Kidney (tissue), 14 donors: Measurements from ENCODE around the gene SYAP1. TPM values are rescaled to one million over a fixed set of nuclear protein-coding genes. Genes with fewer than 3 reads are reported as not detected.

Source experiments
- DNase-seq, 5 donors: peaks; one replicate each; pipeline ENCODE4 v3.0.0-alpha.2; 2013 to 2020
- FAIRE-seq: peaks from 2 replicates; lab custom pipeline; 2012; peaks lifted over from hg19 to GRCh38; lab: Jason Lieb, UNC
- H3K27ac ChIP-seq, 2 donors: one replicate each; pipeline ENCODE4 v1.7.0; 2013; ENCODE audit warnings: low read depth in 2 of 2, low read length in 2 of 2, inconsistent platforms in 1 of 2
- H3K27me3 ChIP-seq: one replicate; pipeline ENCODE4 v1.7.1; 2013; ENCODE audit warnings: low read length, inconsistent platforms; ENCODE audit not compliant: control insufficient read depth, insufficient read depth
- H3K36me3 ChIP-seq, 3 donors: one replicate each; pipeline versions ENCODE4 v1.7.0 to v1.7.1; 2013; ENCODE audit warnings: low read length in 3 of 3, control low read depth in 1 of 3, inconsistent platforms in 1 of 3; ENCODE audit not compliant: insufficient read depth in 3 of 3, control insufficient read depth in 2 of 3
- H3K4me1 ChIP-seq, 3 donors: one replicate each; pipeline versions ENCODE4 v1.7.0 to v1.7.1; 2013; ENCODE audit warnings: low read length in 3 of 3, inconsistent platforms in 1 of 3, low read depth in 1 of 3; ENCODE audit not compliant: control insufficient read depth in 2 of 3, insufficient read depth in 2 of 3
- H3K4me3 ChIP-seq, 3 donors: one replicate each; pipeline versions ENCODE4 v1.7.0 to v1.8.1; 2013; ENCODE audit warnings: low read length in 3 of 3, control low read depth in 1 of 3, inconsistent platforms in 1 of 3
- H3K9ac ChIP-seq, 3 donors: one replicate each; pipeline versions ENCODE4 v1.7.0 to v1.7.1; 2013; ENCODE audit warnings: low read length in 3 of 3, control low read depth in 1 of 3, inconsistent platforms in 1 of 3
- H3K9me3 ChIP-seq, 3 donors: one replicate each; pipeline versions ENCODE4 v1.7.0 to v1.7.1; 2013; ENCODE audit warnings: low read length in 3 of 3, control low read depth in 1 of 3, inconsistent platforms in 1 of 3; ENCODE audit not compliant: control insufficient read depth in 2 of 3, insufficient read depth in 1 of 3
- intact Hi-C: fragments of 100-400 bp; cut with DNase I; formaldehyde crosslinking; loops from one replicate; pipeline ENCODE4 v1.11.1; 2022
- polyA plus RNA-seq: library from polyadenylated mRNA; stranded (reverse); fragments of 350-450 nt; fragmentation: Illumina TruSeq; extraction: RNeasy Lipid Tissue Mini Kit (QIAGEN cat#74804); gene quantifications from one replicate; pipeline ENCODE4 v1.2.3, GENCODE V29; 2014; ENCODE audit warnings: low read depth, low replicate concordance; ENCODE audit not compliant: insufficient read depth
- total RNA-seq: library from RNA; stranded (reverse); fragmentation: NEBNext Ultra II Directional; extraction: Animal tissue kit (Norgen Biotek cat#: 25700); gene quantifications from one replicate; pipeline ENCODE4 v1.2.1, GENCODE V29; 2021
- TF ChIP-seq, protein P1 (sequence below): IDR thresholded peaks from 3 replicates; pipeline ENCODE4 v1.5.1; 2012; ENCODE audit warnings: mild to moderate bottlenecking, moderate library complexity, borderline replicate concordance; ENCODE audit not compliant: insufficient read depth; ENCODE audit errors: extremely low read depth
- donor health status: control.
- donor health status: control.
- donor health status: control.
- donor health status: control.
- donor health status: control.
- donor health status: DM: yes; HTN: yes; CAD: no.
- donor health status: Normal renal cell carcinoma (clear cell type).

SYAP1 gene
- total and polyA plus RNA-seq, 2 donors from 2014 or later = 16.6 to 40.3 TPM

- intact Hi-C loops = no loop called here
- no peaks in the 10 kb centered on the region for H3K9me3 ChIP-seq
- no peaks in the 10 kb centered on the region for H3K36me3 ChIP-seq
- no peaks in the 10 kb centered on the region for H3K27me3 ChIP-seq
- no peak for FAIRE-seq
- H3K4me3 ChIP-seq = peak overlapping the region; percentile 88 to 99 (median 94)
- H3K27ac ChIP-seq = no peak overlapping the region
- peak in 3 of 5 donors; percentile 19 to 50 (median 31) for DNase-seq
- peak overlapping the region in 2 of 3 donors; percentile 73 to 99 for H3K9ac ChIP-seq
- H3K4me1 ChIP-seq = no peaks in the 10 kb centered on the region
- TF ChIP-seq, protein P1, sequence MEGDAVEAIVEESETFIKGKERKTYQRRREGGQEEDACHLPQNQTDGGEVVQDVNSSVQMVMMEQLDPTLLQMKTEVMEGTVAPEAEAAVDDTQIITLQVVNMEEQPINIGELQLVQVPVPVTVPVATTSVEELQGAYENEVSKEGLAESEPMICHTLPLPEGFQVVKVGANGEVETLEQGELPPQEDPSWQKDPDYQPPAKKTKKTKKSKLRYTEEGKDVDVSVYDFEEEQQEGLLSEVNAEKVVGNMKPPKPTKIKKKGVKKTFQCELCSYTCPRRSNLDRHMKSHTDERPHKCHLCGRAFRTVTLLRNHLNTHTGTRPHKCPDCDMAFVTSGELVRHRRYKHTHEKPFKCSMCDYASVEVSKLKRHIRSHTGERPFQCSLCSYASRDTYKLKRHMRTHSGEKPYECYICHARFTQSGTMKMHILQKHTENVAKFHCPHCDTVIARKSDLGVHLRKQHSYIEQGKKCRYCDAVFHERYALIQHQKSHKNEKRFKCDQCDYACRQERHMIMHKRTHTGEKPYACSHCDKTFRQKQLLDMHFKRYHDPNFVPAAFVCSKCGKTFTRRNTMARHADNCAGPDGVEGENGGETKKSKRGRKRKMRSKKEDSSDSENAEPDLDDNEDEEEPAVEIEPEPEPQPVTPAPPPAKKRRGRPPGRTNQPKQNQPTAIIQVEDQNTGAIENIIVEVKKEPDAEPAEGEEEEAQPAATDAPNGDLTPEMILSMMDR = no peak
Observed at GRCh38 chrX:16785247-16786138, 66.1 kb downstream of the SYAP1 start.

- peak; percentile 98 to 100 (median 100) for DNase-seq
- Histone ChIP-seq H3K4me1 (no peaks in the 10 kb centered on the region), H3K9me3 (no peaks in the 10 kb centered on the region), H3K36me3 (no peaks in the 10 kb centered on the region), H3K4me3 (peak within 1 kb of the TSS; percentile 88 to 99 (median 94)), H3K27ac (peak within 1 kb of the TSS; percentile 80 to 81), H3K27me3 (no peaks in the 10 kb centered on the region), H3K9ac (peak within 1 kb of the TSS; percentile 41 to 99 (median 73))
- intact Hi-C loops = no loop called here
- FAIRE-seq = peak; percentile 99
- TF ChIP-seq, protein P1 = no peak
Observed at GRCh38 chrX:16786139-16786790, 66.9 kb downstream of the SYAP1 start, which contains the start of gene TXLNG. TXLNG (plus strand) TSS chrX:16786466; CDS start chrX:16786488, 22 bp downstream.

DNA sequence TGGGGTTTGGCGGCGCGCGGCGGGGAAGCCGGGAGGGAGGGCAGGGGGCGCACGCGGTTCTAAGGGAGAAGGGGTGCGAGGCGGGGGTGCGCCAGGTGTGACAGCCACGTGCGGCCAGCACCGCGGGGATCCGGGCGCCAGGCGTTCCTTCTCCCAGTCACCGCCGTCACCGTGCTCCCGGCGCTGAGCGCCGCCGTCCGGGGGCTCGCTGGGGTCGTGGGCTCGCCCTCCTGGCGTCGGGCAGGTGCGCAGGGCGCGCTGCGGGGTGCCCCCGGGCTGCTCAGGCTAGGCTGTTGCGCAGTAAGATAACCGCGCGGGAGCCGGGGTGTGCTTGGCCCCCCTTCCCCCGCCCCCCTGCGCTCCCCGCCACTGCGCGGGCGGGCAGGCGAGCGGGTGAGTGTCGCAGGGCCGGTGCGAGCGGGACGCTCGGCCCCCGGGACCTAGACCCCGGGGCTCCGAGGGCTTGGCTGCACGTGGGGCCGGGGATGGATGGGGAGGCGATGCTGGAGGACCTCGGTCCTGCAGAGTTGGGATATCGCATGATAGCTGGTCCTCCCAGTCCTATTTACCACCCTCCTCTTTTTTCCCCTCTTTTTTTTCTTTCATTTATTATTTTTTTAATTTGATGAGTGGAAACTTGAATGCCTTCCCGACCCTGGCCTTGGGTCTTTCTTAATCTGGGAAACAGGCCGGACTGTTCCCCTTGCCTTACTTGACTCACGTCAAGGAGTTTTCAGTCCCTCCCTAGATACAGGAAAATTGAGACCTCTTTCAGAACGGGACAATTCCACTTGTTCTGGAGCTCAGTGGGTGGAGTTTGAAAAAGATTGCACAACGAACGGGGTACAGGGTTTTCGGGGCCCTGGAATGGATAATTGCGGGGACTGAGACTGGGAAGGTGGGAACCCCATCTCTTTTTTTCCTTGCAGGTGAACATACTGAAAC is 67.7 kb downstream of the SYAP1 start:
- DNase-seq = peak in 4 of 5 donors; percentile 7 to 84 (median 26)
- Histone ChIP-seq H3K27me3 (no peaks in the 10 kb centered on the region), H3K36me3 (no peaks in the 10 kb centered on the region), H3K27ac (peak overlapping the region in 1 of 2 donors; percentile 81), H3K9ac (no peak overlapping the region), H3K4me1 (no peaks in the 10 kb centered on the region), H3K4me3 (peak overlapping the region; percentile 34 to 69 (median 59)), H3K9me3 (no peaks in the 10 kb centered on the region)
- FAIRE-seq = no peak
- TF ChIP-seq, protein P1 = no peak
- intact Hi-C loops = no loop called here
